ENCODE measurements around the gene NTN4. TPM values are rescaled to one million over a fixed set of nuclear protein-coding genes. Genes with fewer than 3 reads are reported as not detected.
"Not testable (repeated sequence)": the region's sequence is repeated elsewhere in the genome, so short reads cannot be mapped to it uniquely, and the experiment has no call there.

The NTN4 gene
- total and polyA plus RNA-seq, 2 experiments from 2014 or later: 35.2 to 63.7 TPM

DNA sequence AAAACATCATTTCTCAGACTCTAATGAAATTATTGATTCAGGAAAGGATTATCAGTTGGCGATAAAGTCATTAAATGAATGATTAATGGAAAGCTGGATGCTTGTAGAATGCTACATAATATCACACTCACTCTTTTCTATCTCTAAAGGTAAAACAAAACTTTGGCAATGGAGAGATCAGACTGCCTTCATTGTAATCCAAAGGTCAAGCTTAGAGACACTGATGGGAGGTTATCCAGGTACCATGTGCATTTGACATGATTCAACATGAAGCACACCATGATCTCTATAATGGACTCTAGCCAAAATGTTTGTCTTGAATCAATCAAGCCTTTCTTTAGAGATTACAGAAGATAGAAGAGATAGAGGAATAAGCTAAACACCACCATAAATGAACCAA, 129.2 kb downstream of the NTN4 start:
- Histone ChIP-seq H3K4me3 (no peak overlapping the region), H3K79me2 (ENCODE audit: insufficient read depth) (no peaks in the 10 kb centered on the region), H3F3A (ENCODE audit: insufficient read depth) (no peaks in the 10 kb centered on the region), H3K4me1 (ENCODE audit: insufficient read depth) (peaks cover 7% of the 10 kb centered on the region; the same call in 1 of the 2 replicates), H3K4me2 (ENCODE audit: unreplicated experiment) (no peak overlapping the region), H3K27ac (no peak overlapping the region), H3K36me3 (ENCODE audit: low read depth) (no peaks in the 10 kb centered on the region), H4K20me1 (ENCODE audit: insufficient read depth) (no peaks in the 10 kb centered on the region), H3K9me2 (ENCODE audit: insufficient read depth) (no peaks in the 10 kb centered on the region), H3K9ac (no peak overlapping the region), H3K9me3 (ENCODE audit: low read depth) (no peaks in the 10 kb centered on the region), H2AFZ (no peak overlapping the region), H3K27me3 (replicated peaks; ENCODE audit: insufficient read depth) (no peaks in the 10 kb centered on the region)
- in situ Hi-C loops (cut with MboI): no loop called here
- TF ChIP-seq EZH2phosphoT487 (IDR thresholded peaks at IDR 0.05; ENCODE audit: insufficient read depth, low read depth) (no peak), EZH2 (IDR thresholded peaks at IDR 0.05; ENCODE audit: insufficient read depth, poor library complexity, severe bottlenecking) (no peak)
- no peak for DNase-seq
- whole genome bisulfite sequencing, 2 experiments (ENCODE audit: low coverage in 1 of 2, low lambda C conversion rate in 2 of 2, missing lambda C conversion rate in 2 of 2): 94 to 95% methylated on average over 1 of the region's 1 CpG

DNA sequence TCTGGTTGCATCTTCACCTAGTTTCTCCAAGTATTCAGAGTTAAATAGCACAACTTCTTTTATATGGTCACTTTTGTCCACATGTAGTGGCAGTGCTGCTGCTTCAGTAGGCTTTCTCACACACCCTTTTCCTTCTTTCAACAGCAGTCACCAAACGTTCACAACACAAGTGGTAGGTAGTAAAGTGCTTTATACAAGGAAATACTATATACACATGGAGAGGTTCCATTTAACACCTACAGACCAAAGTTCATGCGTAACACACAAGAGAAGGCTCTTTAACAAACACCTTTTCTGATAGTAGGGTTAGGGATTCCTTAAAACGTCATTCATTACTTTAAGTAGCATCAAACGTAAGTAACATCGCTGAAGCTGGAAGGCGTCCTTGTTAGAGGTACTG, 132.2 kb downstream of the NTN4 start:
- no peaks in the 10 kb centered on the region for H4K20me1 ChIP-seq (ENCODE audit: insufficient read depth)
- no peaks in the 10 kb centered on the region for H3K27me3 ChIP-seq (replicated peaks; ENCODE audit: insufficient read depth)
- peaks cover 7% of the 10 kb centered on the region; the same call in 1 of the 2 replicates for H3F3A ChIP-seq (ENCODE audit: insufficient read depth)
- H3K9ac ChIP-seq: no peak overlapping the region
- 67 to 72% methylated on average over 6 of the region's 6 CpGs for WGBS, 2 experiments (ENCODE audit: low coverage in 1 of 2, low lambda C conversion rate in 2 of 2, missing lambda C conversion rate in 2 of 2)
- TF ChIP-seq EZH2 (IDR thresholded peaks at IDR 0.05; ENCODE audit: insufficient read depth, poor library complexity, severe bottlenecking) (no peak), EZH2phosphoT487 (IDR thresholded peaks at IDR 0.05; ENCODE audit: insufficient read depth, low read depth) (no peak)
- H2AFZ ChIP-seq: no peak overlapping the region
- in situ Hi-C loops (cut with MboI): no loop called here
- no peaks in the 10 kb centered on the region for H3K9me3 ChIP-seq (ENCODE audit: low read depth)
- no peak for DNase-seq
- no peaks in the 10 kb centered on the region for H3K36me3 ChIP-seq (ENCODE audit: low read depth)
- H3K4me1 ChIP-seq (ENCODE audit: insufficient read depth): peaks cover 10% of the 10 kb centered on the region
- H3K4me2 ChIP-seq (ENCODE audit: unreplicated experiment): no peak overlapping the region
- H3K27ac ChIP-seq: no peak overlapping the region
- H3K9me2 ChIP-seq (ENCODE audit: insufficient read depth): no peaks in the 10 kb centered on the region
- no peak overlapping the region for H3K4me3 ChIP-seq
- no peaks in the 10 kb centered on the region for H3K79me2 ChIP-seq (ENCODE audit: insufficient read depth)

DNA sequence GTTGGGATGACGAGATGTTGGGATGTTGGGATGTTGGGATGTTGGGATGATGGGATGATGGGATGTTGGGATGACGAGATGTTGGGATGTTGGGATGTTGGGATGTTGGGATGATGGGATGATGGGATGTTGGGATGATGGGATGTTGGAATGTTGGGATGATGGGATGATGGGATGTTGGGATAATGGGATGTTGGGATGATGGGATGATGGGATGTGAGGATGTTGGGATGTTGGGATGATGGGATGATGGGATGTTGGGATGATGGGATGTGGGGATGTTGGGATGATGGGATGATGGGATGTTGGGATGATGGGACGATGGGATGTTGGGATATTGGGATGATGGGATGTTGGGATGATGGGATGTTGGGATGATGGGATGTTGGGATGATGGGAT, 135.9 kb downstream of the NTN4 start:
- WGBS, 2 experiments (ENCODE audit: low coverage in 1 of 2, low lambda C conversion rate in 2 of 2, missing lambda C conversion rate in 2 of 2): 82 to 89% methylated on average over 1 to 3 of the region's 3 CpGs

DNA sequence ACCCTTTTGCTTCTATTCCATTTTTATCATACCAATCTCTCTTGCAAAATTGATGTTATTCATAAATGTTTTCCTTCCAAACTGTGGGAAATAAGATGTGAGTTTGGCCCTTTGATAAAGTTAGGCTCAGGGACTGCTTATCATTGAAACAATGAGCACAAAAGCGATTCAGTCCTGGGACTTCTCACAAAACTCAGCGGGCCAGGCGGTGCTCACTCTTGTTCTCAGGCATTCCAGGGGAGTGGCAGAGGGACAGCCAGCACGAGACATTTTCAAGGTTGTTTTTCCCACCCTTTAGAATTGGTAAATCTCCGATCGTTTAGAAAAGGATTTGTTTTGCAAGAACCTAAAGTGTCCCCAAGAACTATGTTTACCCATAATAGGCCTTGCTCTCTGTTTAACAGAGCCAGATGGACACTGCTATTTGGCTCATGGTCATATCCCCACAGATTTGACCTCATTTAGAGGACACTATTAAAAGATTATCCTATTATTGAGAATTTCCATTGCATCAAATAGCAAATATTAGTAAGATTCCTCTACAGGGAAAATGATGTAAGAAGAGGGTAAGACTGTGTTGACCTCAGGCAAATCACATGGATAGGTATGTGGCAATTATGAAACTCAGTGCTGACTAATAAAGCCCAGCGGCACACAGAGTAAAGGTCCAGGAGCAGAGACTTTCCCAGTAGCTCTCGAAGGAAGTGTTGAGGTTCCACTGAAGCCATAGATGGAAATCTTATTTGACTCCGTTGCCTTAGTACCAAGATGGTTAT, 136.6 kb downstream of the NTN4 start:
- TF ChIP-seq EZH2phosphoT487 (IDR thresholded peaks at IDR 0.05; ENCODE audit: insufficient read depth, low read depth) (no peak), EZH2 (IDR thresholded peaks at IDR 0.05; ENCODE audit: insufficient read depth, poor library complexity, severe bottlenecking) (no peak)
- in situ Hi-C loops (cut with MboI): no loop called here
- H3K4me3 ChIP-seq: no peak overlapping the region
- no peaks in the 10 kb centered on the region for H3K9me3 ChIP-seq (ENCODE audit: low read depth)
- H4K20me1 ChIP-seq (ENCODE audit: insufficient read depth): no peaks in the 10 kb centered on the region
- H3K9me2 ChIP-seq (ENCODE audit: insufficient read depth): no peaks in the 10 kb centered on the region
- H3K36me3 ChIP-seq (ENCODE audit: low read depth): no peaks in the 10 kb centered on the region
- H3K27ac ChIP-seq: peak overlapping the region; percentile 87
- peaks cover 16% of the 10 kb centered on the region; the same call in 1 of the 2 replicates for H3F3A ChIP-seq (ENCODE audit: insufficient read depth)
- peaks cover 26% of the 10 kb centered on the region for H3K4me1 ChIP-seq (ENCODE audit: insufficient read depth)
- peak; percentile 90 for DNase-seq
- 74 to 75% methylated on average over 9 of the region's 9 CpGs for WGBS, 2 experiments (ENCODE audit: low coverage in 1 of 2, low lambda C conversion rate in 2 of 2, missing lambda C conversion rate in 2 of 2)
- peak overlapping the region; percentile 5 for H3K4me2 ChIP-seq (ENCODE audit: unreplicated experiment)
- peak overlapping the region; percentile 54 for H3K9ac ChIP-seq
- no peaks in the 10 kb centered on the region for H3K79me2 ChIP-seq (ENCODE audit: insufficient read depth)
- no peak overlapping the region for H2AFZ ChIP-seq
- H3K27me3 ChIP-seq (replicated peaks; ENCODE audit: insufficient read depth): no peaks in the 10 kb centered on the region

More for the DNA sequence above, 135.9 kb downstream of the NTN4 start:
- H3K4me3 ChIP-seq; in situ Hi-C loops (cut with MboI); H3K9ac ChIP-seq; H3K4me2 ChIP-seq (ENCODE audit: unreplicated experiment); H4K20me1 ChIP-seq (ENCODE audit: insufficient read depth); H3K79me2 ChIP-seq (ENCODE audit: insufficient read depth); H3K9me3 ChIP-seq (ENCODE audit: low read depth); H3K27me3 ChIP-seq (replicated peaks; ENCODE audit: insufficient read depth); DNase-seq; H3K9me2 ChIP-seq (ENCODE audit: insufficient read depth); H3K36me3 ChIP-seq (ENCODE audit: low read depth); H2AFZ ChIP-seq: not testable (repeated sequence)
- peaks cover 18% of the 10 kb centered on the region for H3K4me1 ChIP-seq (ENCODE audit: insufficient read depth)
- H3K27ac ChIP-seq: peak overlapping the region; percentile 87
- peaks cover 16% of the 10 kb centered on the region; the same call in 1 of the 2 replicates for H3F3A ChIP-seq (ENCODE audit: insufficient read depth)
